HL-60 (cell line): ENCODE measurements around the gene IRF2.

ENCODE experiments used
- DNase-seq, 2 experiments: peaks; one replicate each; pipeline ENCODE4 v3.0.0-alpha.2; 2010 to 2020; ENCODE audit warnings: low read depth in 1 of 2, low spot score in 1 of 2
- H3K27ac ChIP-seq: fragments of 250-450 bp; sonication (Bioruptor Pico); replicated peaks from 2 replicates; pipeline ENCODE4 v1.5.1; 2020; ENCODE audit warnings: mild to moderate bottlenecking, moderate library complexity
- H3K27me3 ChIP-seq: fragments of 250-450 bp; sonication (Bioruptor Pico); 2 replicates; pipeline ENCODE4 v1.5.1; 2021; ENCODE audit warnings: mild to moderate bottlenecking, moderate library complexity; ENCODE audit not compliant: insufficient read depth, poor library complexity, severe bottlenecking
- H3K4me3 ChIP-seq: replicated peaks from 2 replicates; pipeline ENCODE4 v1.5.1; 2011; ENCODE audit warnings: mild to moderate bottlenecking, control low read depth, low read length; ENCODE audit not compliant: insufficient read depth
- CTCF ChIP-seq: IDR thresholded peaks from one replicate; pipeline ENCODE4 v1.5.1; 2011; ENCODE audit warnings: low read length, control low read depth, inconsistent platforms; ENCODE audit not compliant: insufficient read depth
- GABPA ChIP-seq: IDR thresholded peaks from 2 replicates; pipeline ENCODE4 v1.6.1; 2012; ENCODE audit warnings: low read depth
- POLR2AphosphoS5 ChIP-seq: IDR thresholded peaks from 2 replicates; pipeline ENCODE4 v1.6.1; 2012; ENCODE audit warnings: low read depth
- REST ChIP-seq: IDR thresholded peaks from 2 replicates; pipeline ENCODE4 v1.6.1; 2012; ENCODE audit warnings: low read depth; ENCODE audit not compliant: insufficient replicate concordance
- SPI1 ChIP-seq: IDR thresholded peaks from 2 replicates; pipeline ENCODE4 v1.6.1; 2012; ENCODE audit warnings: low read depth, mild to moderate bottlenecking, borderline replicate concordance

Gene IRF2

GRCh38 chr4:184358521-184359232 lies 115.7 kb downstream of the IRF2 start:
- Histone ChIP-seq H3K4me3 (no peak overlapping the region), H3K27me3 (no peaks in the 10 kb centered on the region), H3K27ac (no peak overlapping the region)
- no peak for TF ChIP-seq SPI1
- no peak for TF ChIP-seq GABPA
- TF ChIP-seq REST, result no peak
- TF ChIP-seq POLR2AphosphoS5, result no peak
- no peak for TF ChIP-seq CTCF
- no peak for DNase-seq

DNA sequence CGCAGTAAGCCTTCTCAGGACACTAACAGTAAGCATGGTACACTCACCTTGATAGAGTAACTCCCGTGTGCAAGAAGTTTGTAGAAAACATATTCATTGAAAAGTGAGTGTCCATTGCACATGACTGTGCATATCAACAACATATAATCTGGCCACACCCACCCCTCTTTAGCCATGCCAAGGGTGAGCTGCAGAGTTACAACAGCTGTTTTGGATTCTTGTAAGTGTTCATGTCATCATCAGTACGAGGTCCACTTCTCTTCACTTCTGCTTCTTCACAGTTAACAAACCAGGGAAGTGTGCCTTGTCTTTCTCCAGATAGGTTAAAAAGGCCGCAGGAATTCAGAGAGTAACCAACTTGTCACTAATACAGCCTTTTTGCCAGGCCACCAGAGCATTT lies 116.6 kb downstream of the IRF2 start:
- no peak for TF ChIP-seq POLR2AphosphoS5
- 0 out of 2 replicates have a peak, but pooled peaks have one; percentile 2 for TF ChIP-seq SPI1
- H3K4me3 ChIP-seq, result no peak overlapping the region
- no peak overlapping the region for H3K27ac ChIP-seq
- H3K27me3 ChIP-seq, result no peaks in the 10 kb centered on the region
- DNase-seq, result peak in 1 of 2 experiments; percentile 34

- no peak for TF ChIP-seq CTCF
- no peak for TF ChIP-seq SPI1
- no peak for TF ChIP-seq REST
- no peaks in the 10 kb centered on the region for H3K27me3 ChIP-seq
- DNase-seq, result no peak
- no peak overlapping the region for H3K27ac ChIP-seq
- H3K4me3 ChIP-seq, result no peak overlapping the region
These were observed 117.2 kb downstream of the IRF2 start for GRCh38 chr4:184357165-184357564.

DNA sequence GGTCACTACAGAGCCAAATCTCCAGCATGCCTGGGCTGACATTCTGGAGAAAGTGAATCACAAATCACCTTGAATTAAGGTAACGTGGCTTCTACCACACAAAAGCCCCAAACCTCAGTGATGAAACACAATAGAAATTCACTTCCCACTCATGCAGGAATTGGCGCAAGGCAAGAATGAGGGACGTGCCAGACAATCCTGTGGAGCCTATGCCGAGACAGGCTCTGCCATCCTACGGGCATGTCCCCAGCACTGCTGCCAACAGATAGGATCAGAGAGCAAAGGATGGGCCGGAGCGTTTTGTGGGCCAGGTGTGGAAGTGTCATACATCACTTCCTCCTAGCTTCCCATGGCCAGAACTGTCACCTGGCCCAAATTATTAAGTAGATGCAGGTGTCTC lies 118.0 kb downstream of the IRF2 start:
- Histone ChIP-seq H3K27ac (no peak overlapping the region), H3K4me3 (no peak overlapping the region), H3K27me3 (no peaks in the 10 kb centered on the region)
- no peak for DNase-seq
- TF ChIP-seq REST, result no peak
- TF ChIP-seq POLR2AphosphoS5, result no peak
- no peak for TF ChIP-seq GABPA
- TF ChIP-seq SPI1, result no peak
- TF ChIP-seq CTCF, result no peak
